ENCODE results near the gene NME1. TPM values are rescaled to one million over a fixed set of nuclear protein-coding genes. Genes with fewer than 3 reads are reported as not detected.
"Not testable (repeated sequence)": the region's sequence is repeated elsewhere in the genome, so short reads cannot be mapped to it uniquely, and the experiment has no call there.

Gene NME1
- total RNA-seq, 2 experiments from 2014 or later = 158 to 221 TPM

DNA sequence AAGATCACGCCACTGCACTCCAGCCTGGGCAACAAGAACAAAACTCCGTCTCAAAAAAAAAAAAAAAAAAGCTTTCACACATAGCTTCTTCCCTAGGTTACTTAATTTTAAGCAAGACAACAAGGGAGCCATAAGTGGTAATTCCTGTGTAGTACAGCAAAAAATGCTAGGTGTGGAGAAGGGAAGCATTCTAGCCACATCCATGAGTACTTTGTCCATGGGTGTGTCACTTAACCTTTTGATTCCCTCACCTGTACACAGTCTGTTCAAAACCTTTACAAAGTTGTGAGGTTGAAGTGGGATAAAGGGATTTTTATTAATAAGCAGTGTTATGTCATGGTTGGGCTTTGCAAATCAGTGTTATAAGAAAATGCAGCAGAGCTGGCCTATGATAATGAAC lies 17.4 kb downstream of the NME1 start:
- no peak overlapping the region for H3K4me3 ChIP-seq (ENCODE audit: low read depth, low read length, poor library complexity, severe bottlenecking)
- CTCF ChIA-PET (ENCODE audit: unreplicated experiment) = no interaction called here
- H4K20me1 ChIP-seq (ENCODE audit: insufficient read depth, low read length) = 0 out of 2 replicates have a peak, but pooled peaks cover 4% of the 10 kb centered on the region
- no peak for DNase-seq (ENCODE audit: low spot score)
- POLR2A ChIA-PET = interaction anchor here (0.8 kb wide), 1 partner anchor 9 kb away, joined by 4 read pairs; no protein-coding TSS in a partner anchor
- H3K4me1 ChIP-seq (ENCODE audit: insufficient read depth, low read length, poor library complexity, severe bottlenecking) = peaks cover 15% of the 10 kb centered on the region
- no peak overlapping the region for H3K4me2 ChIP-seq (ENCODE audit: low read length)
- no TSS peak for BruUV-seq (replicated peaks)
- H3K9me2 ChIP-seq (ENCODE audit: insufficient read depth, low read length) = no peaks in the 10 kb centered on the region
- H3K27ac ChIP-seq (ENCODE audit: low read depth, low read length, poor library complexity, severe bottlenecking) = no peak overlapping the region
- no peak overlapping the region for H2AFZ ChIP-seq (ENCODE audit: low read length)
- no peak for TF ChIP-seq EZH2phosphoT487 (IDR thresholded peaks at IDR 0.05; ENCODE audit: borderline replicate concordance, low read depth, low read length)
- TF ChIP-seq CTCF (conservative IDR thresholded peaks at IDR 0.05; ENCODE audit: low read length) = no peak
- intact Hi-C loops (cut with micrococcal nuclease; ENCODE audit: unreplicated experiment) = no loop called here
- H3K36me3 ChIP-seq (ENCODE audit: insufficient read depth, low read length) = peaks cover 83% of the 10 kb centered on the region
- H3K9me3 ChIP-seq (ENCODE audit: low read length) = no peaks in the 10 kb centered on the region
- peaks cover 19% of the 10 kb centered on the region for H3K79me2 ChIP-seq (ENCODE audit: insufficient read depth, low read depth, low read length)

DNA sequence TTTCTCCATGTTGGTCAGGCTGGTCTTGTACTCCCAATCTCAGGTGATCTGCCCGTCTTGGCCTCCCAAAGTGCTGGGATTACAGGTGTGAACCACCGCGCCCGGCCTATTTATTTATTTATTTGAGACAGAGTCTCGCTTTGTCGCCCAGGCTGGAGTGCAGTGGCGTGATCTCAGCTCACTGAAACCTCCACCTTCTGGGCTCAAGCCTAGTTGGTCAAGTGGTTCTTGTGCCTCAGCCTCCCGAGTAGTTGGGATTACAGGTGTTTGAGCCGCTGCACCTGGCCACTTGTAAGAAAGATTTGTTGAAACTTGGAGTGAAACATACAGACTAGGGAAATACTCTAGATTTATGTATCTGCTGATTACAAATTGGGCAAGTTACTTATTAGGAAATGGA lies 18.7 kb downstream of the NME1 start:
- H3K9me2 ChIP-seq (ENCODE audit: insufficient read depth, low read length); H3K27ac ChIP-seq (ENCODE audit: low read depth, low read length, poor library complexity, severe bottlenecking); intact Hi-C loops (cut with micrococcal nuclease; ENCODE audit: unreplicated experiment); BruUV-seq (replicated peaks); CTCF ChIA-PET (ENCODE audit: unreplicated experiment); H3K4me2 ChIP-seq (ENCODE audit: low read length); H4K20me1 ChIP-seq (ENCODE audit: insufficient read depth, low read length); H3K9me3 ChIP-seq (ENCODE audit: low read length); H2AFZ ChIP-seq (ENCODE audit: low read length); DNase-seq (ENCODE audit: low spot score); H3K4me3 ChIP-seq (ENCODE audit: low read depth, low read length, poor library complexity, severe bottlenecking): not testable (repeated sequence)
- H3K36me3 ChIP-seq (ENCODE audit: insufficient read depth, low read length) = peaks cover 87% of the 10 kb centered on the region
- peaks cover 15% of the 10 kb centered on the region for H3K79me2 ChIP-seq (ENCODE audit: insufficient read depth, low read depth, low read length)
- POLR2A ChIA-PET = interaction anchor here (0.9 kb wide), 1 partner anchor 60 kb away, joined by 3 read pairs; no protein-coding TSS in a partner anchor
- peaks cover 12% of the 10 kb centered on the region for H3K4me1 ChIP-seq (ENCODE audit: insufficient read depth, low read length, poor library complexity, severe bottlenecking)

DNA sequence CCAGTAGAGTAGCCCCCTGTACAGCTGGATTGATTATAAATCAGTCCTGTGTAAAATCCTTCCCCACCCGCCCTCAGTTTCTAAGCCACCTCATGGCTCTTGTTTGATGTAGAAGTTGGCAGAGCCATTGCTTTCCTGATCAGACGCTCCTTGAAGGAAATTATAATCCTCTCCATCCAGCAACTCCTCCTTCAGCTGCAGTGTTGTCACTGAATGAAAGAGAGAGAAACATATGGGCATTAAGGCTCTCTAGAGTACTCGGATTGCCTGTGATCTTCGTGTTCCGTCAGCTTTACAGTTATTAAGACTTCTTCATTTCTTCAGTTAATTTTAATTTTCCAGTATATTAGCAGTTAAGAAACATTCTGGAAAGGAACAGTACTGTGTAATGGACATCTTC lies 27.1 kb downstream of the NME1 start:
- POLR2A ChIA-PET = interaction anchor here (0.8 to 0.9 kb wide), 3 partner anchors 10 to 78 kb away, joined by 3 to 6 read pairs (median 4); no protein-coding TSS in a partner anchor
- intact Hi-C loops (cut with micrococcal nuclease; ENCODE audit: unreplicated experiment) = loop anchor here (5.0 kb wide), 1 partner anchor 102 kb away; no protein-coding TSS in a partner anchor
- BruUV-seq (replicated peaks) = no TSS peak

More for the DNA sequence above, 27.1 kb downstream of the NME1 start:
- Histone ChIP-seq H3K4me2 (ENCODE audit: low read length) (no peak overlapping the region), H3K4me3 (ENCODE audit: low read depth, low read length, poor library complexity, severe bottlenecking) (no peak overlapping the region), H4K20me1 (ENCODE audit: insufficient read depth, low read length) (no peaks in the 10 kb centered on the region), H3K9me2 (ENCODE audit: insufficient read depth, low read length) (no peaks in the 10 kb centered on the region), H3K79me2 (ENCODE audit: insufficient read depth, low read depth, low read length) (no peaks in the 10 kb centered on the region), H3K4me1 (ENCODE audit: insufficient read depth, low read length, poor library complexity, severe bottlenecking) (no peaks in the 10 kb centered on the region), H3K9me3 (ENCODE audit: low read length) (no peaks in the 10 kb centered on the region), H3K36me3 (ENCODE audit: insufficient read depth, low read length) (peaks cover 75% of the 10 kb centered on the region), H3K27ac (ENCODE audit: low read depth, low read length, poor library complexity, severe bottlenecking) (no peak overlapping the region), H2AFZ (ENCODE audit: low read length) (no peak overlapping the region)
- TF ChIP-seq EZH2phosphoT487 (IDR thresholded peaks at IDR 0.05; ENCODE audit: borderline replicate concordance, low read depth, low read length) (no peak), CTCF (conservative IDR thresholded peaks at IDR 0.05; ENCODE audit: low read length) (no peak)
- CTCF ChIA-PET (ENCODE audit: unreplicated experiment) = no interaction called here
- DNase-seq (ENCODE audit: low spot score) = no peak
